ENCODE results near the gene CNPPD1.

The CNPPD1 gene

DNA sequence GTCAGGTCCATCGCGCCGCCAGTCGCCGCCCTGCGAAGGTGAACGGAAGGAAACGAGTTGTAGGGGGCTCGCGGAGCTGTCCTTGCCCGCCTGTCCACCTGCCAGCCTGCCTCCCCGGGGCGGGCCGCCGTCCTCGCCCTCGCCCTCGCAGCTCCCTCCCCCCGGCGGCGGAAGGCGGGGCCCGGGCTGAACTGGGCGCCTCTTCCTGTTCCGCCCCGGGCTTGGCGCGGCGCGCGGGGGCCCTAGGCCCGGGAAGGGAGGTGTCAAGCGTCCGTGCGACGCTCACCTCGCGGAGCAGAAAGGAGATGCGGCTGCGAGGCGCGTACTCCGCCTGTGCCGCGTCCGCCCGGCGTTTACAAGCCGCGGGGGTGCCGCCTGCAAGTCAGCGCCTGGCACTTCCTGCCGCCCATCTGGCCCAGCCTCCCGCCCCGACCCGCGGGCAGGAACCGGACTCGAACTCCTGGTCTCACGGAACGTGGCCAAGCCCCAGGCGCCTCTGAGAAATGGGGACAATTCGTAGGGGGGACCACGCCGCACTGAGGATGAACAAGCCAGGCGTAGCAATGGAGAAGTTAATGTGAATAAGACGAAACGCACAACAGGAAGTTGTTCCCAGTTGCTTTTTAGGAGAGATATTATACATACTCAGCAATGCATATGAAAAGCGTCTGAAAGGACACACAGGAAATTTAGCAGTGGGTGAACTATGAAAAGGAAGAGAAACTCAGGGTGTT is at the start of gene CNPPD1:
TSS of gene CNPPD1 (minus strand) at position 108 of the 734 bp plus-strand sequence. CDS start at position 11, 97 bp downstream.
- peak; percentile 85 for DNase-seq

DNA sequence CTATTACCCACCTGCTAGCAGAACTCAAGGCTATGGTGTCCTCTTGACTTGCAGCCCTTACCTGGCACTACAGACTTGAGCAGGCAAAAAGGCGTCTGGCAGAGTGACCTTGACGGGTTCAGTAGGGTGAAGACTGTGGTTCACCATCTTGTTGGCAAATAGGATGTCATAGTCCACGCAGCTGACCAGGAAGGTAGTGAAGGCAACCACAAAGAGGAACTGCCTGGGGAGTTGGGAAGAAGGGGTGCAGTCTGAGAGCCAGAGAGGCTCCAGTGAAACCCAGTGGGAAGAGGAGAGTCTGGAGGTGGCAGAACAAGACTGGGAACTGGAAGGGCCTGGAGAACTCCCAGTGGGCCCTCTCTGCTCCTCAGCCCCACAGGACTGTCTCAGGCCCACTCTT is 48.6 kb upstream of the CNPPD1 start:
- DNase-seq: no peak

DNA sequence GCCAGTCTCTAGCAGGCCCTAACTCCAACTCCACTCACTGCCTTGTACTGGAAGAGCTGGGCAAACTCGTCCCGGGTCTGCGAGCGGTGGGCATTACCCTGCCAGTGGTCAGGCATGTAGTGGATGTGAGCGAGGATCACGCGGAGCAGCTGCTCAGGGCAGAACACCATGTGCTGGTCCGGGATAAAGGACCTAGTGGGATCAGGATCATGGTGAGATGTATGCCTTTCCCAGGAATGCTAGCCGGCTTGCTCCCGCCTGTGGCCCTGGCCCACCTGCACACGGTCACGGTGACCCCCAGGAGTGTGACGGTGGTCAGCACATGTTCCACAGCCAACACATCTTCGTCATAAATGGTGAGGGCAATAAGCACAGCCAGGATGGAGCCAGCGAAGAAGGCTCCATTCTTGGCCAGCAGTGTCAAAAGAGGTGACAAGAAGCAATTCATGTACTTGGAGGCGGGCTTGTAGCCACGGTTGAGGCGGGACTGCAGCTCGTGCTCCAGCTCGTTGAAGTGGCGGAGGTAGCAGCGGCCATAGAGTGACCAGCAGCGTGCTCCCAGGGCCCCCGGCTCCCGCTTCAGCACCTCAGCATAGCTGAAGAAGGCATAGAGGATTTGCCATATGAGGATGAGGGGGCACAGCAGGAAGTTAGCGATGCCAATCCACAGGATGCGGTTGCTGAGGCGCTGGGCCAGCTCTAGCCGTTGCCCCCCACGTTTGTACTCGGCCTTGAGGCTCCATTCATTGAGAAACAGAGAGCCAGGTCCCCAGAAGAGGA is 47.3 kb upstream of the CNPPD1 start:
- no peak for DNase-seq

DNA sequence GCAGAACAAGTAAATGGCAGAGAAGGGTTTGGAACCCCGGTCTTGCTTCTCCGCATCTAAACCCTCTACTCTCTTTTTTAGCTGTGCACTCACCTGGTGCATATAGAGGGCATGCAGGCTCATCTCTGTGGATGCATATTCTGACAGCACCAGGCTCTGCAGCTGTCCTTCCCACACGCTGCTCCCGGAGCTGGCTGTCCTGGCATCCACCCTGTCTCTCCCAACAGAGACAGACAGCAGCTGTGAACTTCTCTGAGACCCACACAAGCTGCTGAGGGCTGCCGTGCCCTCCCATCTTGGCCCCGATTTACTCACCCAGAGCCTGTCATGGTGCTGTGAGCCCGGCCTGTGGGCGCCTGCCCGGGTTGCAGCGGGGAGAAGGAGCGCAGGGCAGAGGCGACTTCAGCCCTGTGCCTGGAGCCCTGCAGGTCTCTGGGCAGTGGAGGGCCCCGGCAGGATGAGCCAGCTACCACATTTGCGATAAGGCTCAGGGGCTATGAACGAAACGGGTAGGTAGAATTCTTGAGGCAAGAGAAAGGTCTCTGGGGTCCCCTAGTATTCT is 45.3 kb upstream of the CNPPD1 start:
- DNase-seq: no peak

DNA sequence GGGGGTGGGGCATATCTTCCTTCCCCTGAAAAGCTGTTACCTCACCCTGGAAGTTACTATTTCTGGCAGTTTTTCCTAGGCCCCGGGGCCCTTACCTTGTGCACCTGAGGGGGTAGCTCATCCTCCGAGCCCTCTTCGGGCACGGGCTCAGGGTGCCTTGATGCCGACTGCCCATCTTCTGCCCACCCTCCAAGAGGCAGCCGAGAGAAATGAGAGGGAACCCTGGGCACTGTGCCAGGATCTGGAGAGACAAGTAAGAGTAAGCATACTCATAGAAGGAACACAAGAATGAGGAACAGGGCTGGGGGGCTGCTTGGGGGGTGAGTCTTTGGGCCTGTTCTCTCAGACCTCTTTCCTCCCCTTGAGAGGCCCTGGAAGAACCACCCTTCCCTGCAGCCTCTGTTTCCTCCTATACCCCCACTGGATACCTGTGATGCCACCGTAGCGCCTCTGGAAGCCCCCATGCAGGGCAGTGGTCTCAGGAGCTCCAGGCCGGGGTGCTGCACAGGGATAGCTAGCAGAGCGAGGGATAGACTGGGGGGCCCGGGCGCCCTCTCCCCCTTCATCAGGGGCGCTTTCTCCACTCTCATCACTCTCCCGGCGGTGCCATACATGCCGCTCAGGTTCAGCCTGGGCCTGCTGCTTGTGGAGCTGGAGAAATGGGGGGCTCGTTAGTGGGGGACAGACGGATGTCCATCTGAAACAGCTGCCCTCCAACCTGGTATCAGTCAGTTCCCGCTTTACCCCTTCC is 44.1 kb upstream of the CNPPD1 start:
- DNase-seq: no peak

DNA sequence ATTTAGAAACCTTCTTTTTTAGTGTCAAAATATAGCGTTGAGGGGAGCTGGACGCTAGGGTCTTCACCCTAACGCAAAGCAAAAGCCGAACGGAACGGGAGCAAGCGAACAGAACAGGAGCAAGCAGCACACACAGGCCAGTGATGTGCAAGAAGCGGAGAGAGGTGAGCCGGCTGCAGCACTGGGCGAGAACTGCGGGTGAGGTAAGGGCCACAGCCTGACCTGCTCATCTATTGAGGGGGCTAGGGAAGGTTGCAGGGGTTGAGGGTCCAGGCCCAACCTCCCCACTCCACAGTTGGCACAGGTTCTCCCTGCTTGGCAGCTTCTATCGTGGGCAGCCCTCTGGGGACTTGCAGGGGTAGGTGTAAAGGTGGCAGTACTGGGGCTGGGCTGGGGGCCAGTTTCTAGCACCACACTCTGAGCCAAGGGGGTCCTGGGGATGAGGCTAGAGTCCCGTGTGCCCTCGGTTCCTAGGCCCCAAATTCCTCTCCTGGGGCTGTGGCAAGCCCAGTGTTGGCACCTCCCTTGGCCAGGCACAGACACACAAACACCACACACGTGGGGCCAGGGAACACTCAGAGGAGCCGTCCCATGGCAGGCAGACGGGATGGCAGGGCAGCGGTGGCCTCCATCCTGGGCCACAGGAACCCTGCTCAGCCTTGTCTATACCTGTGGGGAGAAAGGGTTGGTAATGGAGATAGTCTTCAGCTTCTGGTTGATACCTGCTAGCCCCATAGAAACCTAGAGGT is 43.2 kb upstream of the CNPPD1 start:
- no peak for DNase-seq

DNA sequence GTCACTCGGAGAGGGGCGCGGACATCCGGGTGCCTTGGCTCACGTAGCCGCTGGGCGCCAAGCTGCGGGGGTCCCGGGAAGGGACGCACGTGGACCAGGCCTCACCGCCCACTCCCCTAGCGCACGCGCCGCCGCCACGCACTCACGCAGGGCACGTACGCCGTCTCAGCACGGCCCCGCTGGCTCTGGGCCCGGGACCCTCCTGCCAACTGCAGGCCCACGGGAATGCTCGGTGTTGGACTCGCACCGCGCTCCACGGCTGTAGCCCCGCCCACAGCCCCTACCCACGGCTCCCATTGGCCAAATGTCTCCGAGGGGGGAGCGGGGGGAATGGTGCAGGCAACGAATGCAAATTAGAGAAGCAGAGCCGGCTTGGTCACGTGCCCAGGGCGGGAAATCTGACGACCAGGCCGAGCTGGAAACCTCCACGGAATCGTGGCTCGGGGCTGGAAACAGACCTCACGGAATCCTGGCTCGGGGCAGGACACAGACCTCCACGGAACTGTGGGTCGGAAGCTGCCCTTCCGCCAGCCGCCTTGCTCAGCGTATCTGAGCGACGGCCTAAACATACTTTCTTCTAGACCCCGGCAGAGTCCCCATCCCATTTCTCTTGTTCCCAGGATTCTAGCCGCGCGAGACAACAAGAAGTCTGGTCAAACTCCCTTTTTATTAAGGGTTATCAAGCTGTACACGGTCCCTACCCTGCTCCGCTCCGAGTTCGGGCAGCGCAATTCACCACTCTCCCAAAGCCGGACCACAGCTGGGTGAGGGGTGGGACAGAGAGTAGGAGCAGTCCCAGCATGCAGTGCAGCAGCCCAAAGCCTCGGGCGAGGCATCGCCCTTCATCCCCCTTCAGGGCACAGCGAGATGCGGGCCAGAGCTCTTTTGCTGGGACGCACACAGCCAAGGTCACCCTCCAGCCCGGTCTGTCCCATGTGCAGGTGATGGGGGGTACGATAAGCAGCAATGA is 42.3 kb upstream of the CNPPD1 start, which contains the start of gene ABCB6:
TSS of gene ABCB6 (minus strand) at position 227 of the 970 bp plus-strand sequence. CDS start 285 bp downstream, outside the sequence.
- peak; percentile 87 for DNase-seq

DNA sequence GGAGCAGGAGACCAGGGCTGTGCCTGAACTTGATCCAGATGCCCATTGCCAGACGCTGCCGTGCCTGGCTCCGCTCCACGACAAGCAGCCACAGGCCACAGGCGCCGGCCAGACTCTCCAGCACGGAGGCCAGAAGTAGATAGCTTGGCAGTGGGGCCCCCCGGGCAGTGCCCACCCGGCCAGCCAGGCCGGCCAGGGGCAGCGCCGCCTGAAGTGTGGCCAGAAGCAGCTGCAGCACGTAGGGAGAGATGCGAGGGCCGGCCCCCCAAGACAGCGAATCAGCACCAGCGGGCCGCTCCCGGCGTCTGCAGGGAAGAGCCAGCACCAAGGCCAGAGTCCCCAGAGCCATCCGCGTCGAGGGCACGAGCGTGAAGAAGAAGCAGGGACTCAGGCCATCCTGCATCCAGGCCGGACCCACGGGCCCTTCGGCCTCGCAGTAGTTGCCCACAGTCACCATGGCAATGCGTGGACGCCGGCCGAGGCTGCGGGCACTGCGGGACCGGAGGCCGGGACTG is 41.5 kb upstream of the CNPPD1 start:
- peak; percentile 32 for DNase-seq

DNA sequence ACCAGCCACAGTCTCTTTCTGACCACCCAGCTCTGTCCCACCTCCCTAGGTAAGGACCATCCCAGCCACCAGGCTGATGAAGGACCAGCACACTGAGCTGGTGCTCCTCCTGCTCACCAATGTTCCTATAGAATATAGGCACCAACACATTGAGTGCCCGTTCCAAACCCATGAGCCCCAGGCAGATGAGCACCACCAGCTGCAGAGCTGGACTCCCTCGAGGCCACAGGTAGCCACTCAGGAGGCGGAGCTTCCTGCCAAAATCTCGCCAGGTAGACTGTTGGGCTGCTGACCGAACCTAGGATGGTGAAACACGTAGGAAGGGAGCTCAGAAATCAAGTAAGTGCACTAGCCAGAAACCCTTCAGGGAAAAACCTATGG is 39.8 kb upstream of the CNPPD1 start:
- no peak for DNase-seq

DNA sequence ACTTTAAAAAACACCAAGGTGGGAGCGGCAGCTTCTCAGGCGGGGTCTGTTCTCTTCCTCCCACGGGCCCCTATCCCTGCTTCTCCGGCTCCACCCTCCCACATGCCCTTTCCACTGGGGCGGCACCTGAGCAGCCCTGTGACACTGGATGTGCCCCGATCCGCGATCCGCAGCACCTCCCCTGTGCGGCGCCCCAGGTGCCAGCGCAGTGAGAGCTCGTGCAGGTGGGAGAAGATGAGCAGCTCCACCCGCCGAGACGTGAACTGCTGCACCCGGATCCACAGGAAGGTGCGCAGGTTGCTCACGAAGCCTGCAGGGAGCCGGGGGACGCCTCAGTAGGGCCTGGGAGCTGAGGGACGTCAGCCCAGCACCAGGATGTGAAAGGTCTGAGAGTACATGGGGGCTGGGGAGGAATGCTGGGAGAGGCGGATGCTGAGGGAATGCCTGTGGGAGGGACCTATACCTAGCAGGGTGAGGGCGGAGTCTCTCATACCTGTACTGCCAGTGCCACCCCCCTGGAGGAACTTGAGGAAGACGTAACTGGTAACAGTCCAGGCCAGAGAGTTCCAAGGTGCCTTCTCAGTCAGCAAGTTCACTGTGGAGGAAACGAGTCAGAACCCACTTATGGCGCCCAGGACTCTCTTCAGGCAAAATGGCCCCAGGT is 39.3 kb upstream of the CNPPD1 start:
- DNase-seq: no peak

DNA sequence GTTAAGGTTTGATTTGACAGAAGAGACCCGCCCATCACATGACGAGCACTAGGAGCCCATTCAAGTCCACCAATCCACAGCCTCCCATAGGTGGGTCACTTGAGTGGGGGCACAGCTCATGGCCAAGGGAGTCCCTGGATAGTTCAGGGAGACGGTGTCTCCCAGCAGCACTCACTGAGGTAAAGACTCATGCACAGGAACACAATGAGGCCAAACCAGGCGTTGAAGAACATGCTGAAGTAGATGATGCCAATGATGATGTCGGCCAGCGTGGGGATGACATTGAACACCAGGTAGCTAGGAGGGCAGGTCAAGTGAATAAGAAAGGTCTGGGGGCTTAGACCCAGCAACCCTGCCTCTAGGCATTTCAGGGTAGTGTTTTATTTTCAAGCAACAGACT is 38.1 kb upstream of the CNPPD1 start:
- DNase-seq: no peak

DNA sequence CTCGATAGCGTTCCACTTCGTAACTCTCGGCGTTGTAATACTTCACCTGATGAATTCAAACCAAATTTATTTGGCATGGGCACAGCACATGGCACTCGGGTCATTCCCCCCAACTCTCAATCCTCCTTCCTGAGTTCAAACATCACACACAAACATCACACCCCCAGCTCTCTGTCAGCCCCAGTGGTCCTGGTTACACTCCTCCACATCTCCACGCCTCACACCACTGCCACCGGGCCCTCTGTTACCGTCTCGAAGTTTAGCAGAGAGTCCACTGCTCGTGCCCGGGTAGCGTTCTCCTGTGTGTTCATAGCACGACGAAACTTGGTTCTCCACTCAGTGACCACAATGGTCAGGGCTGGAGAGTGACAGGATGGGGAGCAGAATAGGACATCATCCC is 37.4 kb upstream of the CNPPD1 start:
- DNase-seq: no peak

DNA sequence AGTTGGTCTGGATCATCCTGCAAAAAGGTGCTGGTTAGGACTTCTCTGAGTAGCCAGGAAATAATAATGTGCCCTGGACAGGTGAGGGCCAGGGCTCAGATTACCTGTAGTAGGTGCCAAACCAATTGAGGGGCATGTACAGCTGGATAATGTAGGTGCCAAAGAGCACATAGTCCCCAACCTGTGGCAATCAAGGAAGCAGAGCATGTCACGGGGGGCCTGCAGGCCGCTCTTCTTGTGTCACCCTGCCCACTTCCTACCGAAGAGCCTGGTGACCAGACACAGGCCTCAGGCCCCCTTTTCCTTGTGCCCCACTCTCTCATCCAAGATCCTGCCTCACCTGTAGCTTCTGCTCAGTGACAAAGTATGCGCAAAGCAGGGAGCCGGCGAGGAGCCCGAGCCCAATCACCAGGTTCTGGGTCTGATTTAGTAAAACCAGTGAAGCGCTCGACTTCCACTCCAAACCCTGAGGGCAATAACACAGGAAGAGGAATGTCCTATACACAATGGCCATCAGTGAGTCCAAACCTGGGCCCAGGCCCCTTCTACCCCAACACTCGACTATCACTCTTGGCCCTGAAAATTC is 36.9 kb upstream of the CNPPD1 start:
- no peak for DNase-seq

DNA sequence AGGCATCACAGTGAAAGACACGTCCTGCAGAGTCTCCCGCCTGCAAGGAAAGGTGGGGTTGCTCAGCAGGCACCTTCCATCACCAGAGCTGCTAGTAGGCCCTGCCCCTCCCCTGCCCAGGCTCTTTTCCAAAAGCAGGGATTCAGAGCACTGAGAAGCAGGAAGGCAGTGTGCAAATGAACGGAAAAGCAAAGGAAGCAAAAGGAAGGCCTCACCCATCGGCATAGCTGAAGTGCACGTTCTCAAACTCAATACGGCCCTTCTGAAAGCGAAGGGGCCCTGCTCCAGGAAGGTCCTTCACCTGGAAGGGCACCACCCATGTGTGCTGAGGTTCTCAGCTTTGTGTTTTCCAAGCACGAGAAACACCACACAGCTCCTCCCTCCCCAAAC is 36.3 kb upstream of the CNPPD1 start:
- no peak for DNase-seq

DNA sequence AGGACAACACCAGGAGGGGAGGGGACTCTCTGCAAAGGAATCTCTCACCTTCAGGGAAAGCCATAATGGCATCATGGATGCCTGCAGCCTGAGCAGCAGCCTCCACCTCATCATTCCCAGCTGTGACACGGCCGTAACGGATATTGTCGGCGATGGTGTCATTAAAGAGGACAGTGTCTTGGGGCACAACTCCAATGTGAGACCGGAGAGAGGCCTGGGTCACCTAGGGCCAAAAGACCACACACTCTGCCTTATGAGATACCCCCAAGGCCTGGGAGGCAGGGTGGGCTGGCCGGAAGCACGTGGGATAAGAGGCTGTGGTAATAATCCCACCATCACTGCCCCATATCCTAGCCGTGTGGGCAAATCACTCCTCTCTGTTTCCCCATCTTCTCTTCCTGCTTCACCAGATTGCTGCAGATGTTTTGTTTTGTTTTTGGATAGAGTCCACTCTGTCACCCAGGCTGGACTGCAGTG is 34.2 kb upstream of the CNPPD1 start:
- DNase-seq: no peak

DNA sequence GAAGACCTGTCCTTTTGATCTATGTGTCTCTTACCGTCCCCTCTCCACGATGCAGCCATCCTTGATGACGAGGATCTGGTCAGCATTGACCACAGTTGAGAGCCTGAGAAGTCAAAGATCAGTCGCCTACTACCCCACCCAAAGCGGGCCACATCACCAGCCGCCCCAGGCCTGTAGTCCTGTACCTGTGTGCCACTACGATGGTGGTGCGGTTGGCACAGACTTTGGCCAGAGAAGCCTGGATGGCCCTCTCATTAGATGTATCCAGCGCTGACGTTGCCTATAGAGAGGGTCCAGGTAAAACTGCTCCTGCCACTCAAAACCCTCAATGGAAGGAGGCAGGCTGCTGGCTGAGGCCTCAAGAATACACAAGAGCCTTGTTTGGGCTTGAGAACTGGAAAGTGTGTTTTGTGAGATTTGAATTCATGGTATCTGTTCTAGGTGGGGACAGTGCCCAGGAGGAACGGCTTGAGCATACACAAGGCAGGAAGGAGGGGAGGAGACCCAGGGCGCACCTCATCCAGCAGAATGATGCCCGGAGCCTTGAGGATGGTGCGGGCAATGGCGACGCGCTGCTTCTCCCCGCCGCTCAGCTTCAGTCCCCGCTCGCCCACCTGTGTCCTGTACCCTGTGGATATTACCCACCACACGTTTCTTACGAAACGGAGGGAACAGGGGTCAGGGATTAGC is 33.6 kb upstream of the CNPPD1 start:
- no peak for DNase-seq

DNA sequence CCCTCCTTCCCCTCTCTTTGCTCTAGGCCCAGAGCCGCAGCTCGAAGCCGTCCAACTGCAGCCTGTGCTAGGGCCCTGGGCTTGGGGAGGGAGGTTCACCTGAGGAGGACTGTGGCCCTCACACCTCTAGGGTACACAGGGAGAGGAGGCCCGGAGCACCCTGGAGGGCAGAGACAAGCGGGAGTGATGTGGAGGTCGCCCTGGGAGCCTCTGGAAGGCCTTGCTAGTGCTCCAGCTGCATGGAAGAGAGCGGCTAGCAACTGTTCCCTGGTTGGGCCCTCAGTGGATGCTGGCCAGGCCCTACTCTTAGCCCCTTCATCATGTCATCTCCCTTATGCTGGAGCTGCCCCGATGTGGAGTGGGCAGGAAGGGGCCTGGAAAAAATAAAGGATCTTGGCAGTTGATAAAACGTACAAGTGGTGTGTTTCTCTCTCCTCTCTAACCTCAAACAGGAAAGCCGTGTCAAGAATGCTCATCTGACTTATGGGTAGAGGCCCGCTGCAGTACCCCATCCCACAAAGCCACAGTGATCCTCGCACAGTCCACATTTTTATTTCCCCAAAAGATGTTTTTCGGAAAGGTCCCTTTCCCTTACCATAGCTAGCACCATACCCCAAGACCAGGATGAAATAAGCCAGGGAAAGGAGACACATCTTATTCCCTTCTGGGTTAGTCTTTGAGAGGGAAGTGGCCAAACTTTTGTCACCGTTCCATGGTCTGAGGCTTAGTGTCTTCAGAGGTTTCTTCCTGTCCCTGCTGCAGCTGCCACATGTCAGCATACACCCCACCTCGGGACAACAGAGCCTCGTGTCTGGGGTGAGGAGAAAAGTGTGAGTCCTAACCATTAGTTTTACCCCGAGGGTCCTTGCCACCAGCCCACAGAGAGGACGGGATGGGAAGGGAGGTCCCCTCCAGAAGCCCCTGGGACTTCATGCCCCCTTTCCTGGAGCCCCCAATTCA is 32.8 kb upstream of the CNPPD1 start:
- no peak for DNase-seq

All from stimulated activated CD4-positive, alpha-beta T cell treated with anti-CD3 and anti-CD28 coated beads, Interleukin-12 subunit alpha, Interleukin-12 subunit beta, amount 100 ng/mL, for 4 hours (primary cell).